ENCODE results near the gene HILPDA. TPM values are rescaled to one million over a fixed set of nuclear protein-coding genes. Genes with fewer than 3 reads are reported as not detected.
A peak's percentile ranks its signal among the peaks of the same experiment; 100 is the strongest.

HILPDA gene
- total RNA-seq = 13.6 and 15.6 TPM in 2 replicates

GRCh38 chr7:128455543-128456254 is at the start of gene HILPDA:
Gene HILPDA, plus strand, starts transcription at chr7:128455878. Its CDS starts 1,391 bp downstream, at chr7:128457269.
- peak; percentile 88 for DNase-seq (ENCODE audit: low read depth)
- no peak for TF ChIP-seq CTCF (IDR thresholded peaks at IDR 0.05; ENCODE audit: insufficient read depth, low read length, poor library complexity, severe bottlenecking)
- no peaks in the 10 kb centered on the region for H3K27me3 ChIP-seq (ENCODE audit: control insufficient read depth, insufficient read depth, low read length)
- H3K36me3 ChIP-seq (ENCODE audit: control insufficient read depth, insufficient read depth, low read length) = no peaks in the 10 kb centered on the region
- H3K4me3 ChIP-seq (ENCODE audit: low read depth, low read length) = peak within 1 kb of the TSS; percentile 85

- no peaks in the 10 kb centered on the region for H3K27me3 ChIP-seq (ENCODE audit: control insufficient read depth, insufficient read depth, low read length)
- TF ChIP-seq CTCF (IDR thresholded peaks at IDR 0.05; ENCODE audit: insufficient read depth, low read length, poor library complexity, severe bottlenecking) = no peak
- H3K36me3 ChIP-seq (ENCODE audit: control insufficient read depth, insufficient read depth, low read length) = no peaks in the 10 kb centered on the region
- DNase-seq (ENCODE audit: low read depth) = no peak
- no peak overlapping the region for H3K4me3 ChIP-seq (ENCODE audit: low read depth, low read length)
Observed at GRCh38 chr7:128406314-128407232, 49.1 kb upstream of the HILPDA start.

GRCh38 chr7:128407233-128407589 is 48.5 kb upstream of the HILPDA start:
- no peak for DNase-seq (ENCODE audit: low read depth)
- no peak for TF ChIP-seq CTCF (IDR thresholded peaks at IDR 0.05; ENCODE audit: insufficient read depth, low read length, poor library complexity, severe bottlenecking)
- Histone ChIP-seq H3K4me3 (ENCODE audit: low read depth, low read length) (no peak overlapping the region), H3K36me3 (ENCODE audit: control insufficient read depth, insufficient read depth, low read length) (no peaks in the 10 kb centered on the region), H3K27me3 (ENCODE audit: control insufficient read depth, insufficient read depth, low read length) (no peaks in the 10 kb centered on the region)

GRCh38 chr7:128407751-128408708 is 47.6 kb upstream of the HILPDA start:
- Histone ChIP-seq H3K4me3 (ENCODE audit: low read depth, low read length) (no peak overlapping the region), H3K36me3 (ENCODE audit: control insufficient read depth, insufficient read depth, low read length) (no peaks in the 10 kb centered on the region), H3K27me3 (ENCODE audit: control insufficient read depth, insufficient read depth, low read length) (no peaks in the 10 kb centered on the region)
- DNase-seq (ENCODE audit: low read depth) = no peak
- no peak for TF ChIP-seq CTCF (IDR thresholded peaks at IDR 0.05; ENCODE audit: insufficient read depth, low read length, poor library complexity, severe bottlenecking)

GRCh38 chr7:128408709-128409595 is 46.7 kb upstream of the HILPDA start:
- H3K36me3 ChIP-seq (ENCODE audit: control insufficient read depth, insufficient read depth, low read length) = no peaks in the 10 kb centered on the region
- no peaks in the 10 kb centered on the region for H3K27me3 ChIP-seq (ENCODE audit: control insufficient read depth, insufficient read depth, low read length)
- H3K4me3 ChIP-seq (ENCODE audit: low read depth, low read length) = peak overlapping the region; percentile 70
- no peak for TF ChIP-seq CTCF (IDR thresholded peaks at IDR 0.05; ENCODE audit: insufficient read depth, low read length, poor library complexity, severe bottlenecking)
- DNase-seq (ENCODE audit: low read depth) = no peak

Data from kidney epithelial cell (primary cell).